NCI-H526 treated with DMSO at 0.1 percent for 48 hours (cell line): ENCODE measurements around the gene IL1RL2.

Experiments
- DNase-seq: peaks from one replicate; lab custom pipeline; 2025; lab: John Stamatoyannopoulos, UW

Gene IL1RL2

GRCh38 chr2:102238778-102239177 lies 52.0 kb downstream of the IL1RL2 start:
- DNase-seq, result no peak

DNA sequence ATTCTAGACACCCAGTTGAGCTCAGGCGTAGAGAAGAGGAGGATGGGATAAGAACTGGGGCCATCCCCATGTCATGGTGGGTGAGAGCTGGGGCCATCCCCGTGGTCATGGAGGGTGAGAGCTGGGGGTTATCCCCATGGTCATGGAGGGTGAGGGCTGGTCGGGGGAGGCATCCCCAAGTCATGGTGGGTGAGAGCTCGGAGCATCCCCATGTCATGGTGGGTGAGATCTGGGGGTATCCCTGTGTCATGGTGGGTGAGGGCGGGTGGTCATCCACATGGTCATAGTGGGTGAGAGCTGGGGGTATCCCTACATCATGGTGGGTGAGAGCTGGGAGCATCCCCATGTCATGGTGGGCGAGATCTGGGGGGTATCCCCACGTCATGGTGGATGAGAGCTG lies 52.5 kb downstream of the IL1RL2 start:
- DNase-seq, result no peak

- peak; percentile 64 for DNase-seq
Measured at GRCh38 chr2:102240640-102241370, 54.0 kb downstream of the IL1RL2 start.

DNA sequence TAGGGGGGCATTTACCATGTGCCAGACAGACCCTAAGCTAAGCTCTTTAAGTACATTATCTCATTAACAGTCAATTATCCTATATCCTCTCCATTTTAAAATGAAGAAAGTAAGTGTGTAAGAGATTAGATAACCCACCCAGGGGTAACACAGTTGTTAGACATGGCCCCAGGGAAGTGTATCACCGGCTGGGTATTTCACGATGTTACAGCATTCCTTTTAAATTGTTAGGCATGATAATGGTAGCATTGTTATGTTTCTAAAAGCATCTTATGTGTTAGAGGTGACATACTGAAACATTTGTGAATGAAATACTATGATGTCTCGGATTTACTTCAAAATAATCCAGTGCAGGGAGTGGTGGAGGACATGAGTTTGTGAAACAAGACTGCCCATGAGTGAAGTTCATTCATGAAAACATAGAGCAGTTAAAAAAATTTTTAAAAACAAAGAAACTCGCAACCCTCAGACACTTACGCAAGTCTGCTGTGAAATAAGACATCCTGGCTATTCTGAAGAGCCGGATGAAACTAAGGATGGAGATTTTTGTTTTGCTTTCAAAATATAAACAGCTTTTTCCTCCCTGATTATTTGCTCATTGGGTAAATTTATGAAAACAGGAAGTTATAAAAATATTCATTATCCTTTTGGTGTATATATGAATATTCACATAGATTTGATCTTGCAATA lies 54.9 kb downstream of the IL1RL2 start:
- no peak for DNase-seq

DNA sequence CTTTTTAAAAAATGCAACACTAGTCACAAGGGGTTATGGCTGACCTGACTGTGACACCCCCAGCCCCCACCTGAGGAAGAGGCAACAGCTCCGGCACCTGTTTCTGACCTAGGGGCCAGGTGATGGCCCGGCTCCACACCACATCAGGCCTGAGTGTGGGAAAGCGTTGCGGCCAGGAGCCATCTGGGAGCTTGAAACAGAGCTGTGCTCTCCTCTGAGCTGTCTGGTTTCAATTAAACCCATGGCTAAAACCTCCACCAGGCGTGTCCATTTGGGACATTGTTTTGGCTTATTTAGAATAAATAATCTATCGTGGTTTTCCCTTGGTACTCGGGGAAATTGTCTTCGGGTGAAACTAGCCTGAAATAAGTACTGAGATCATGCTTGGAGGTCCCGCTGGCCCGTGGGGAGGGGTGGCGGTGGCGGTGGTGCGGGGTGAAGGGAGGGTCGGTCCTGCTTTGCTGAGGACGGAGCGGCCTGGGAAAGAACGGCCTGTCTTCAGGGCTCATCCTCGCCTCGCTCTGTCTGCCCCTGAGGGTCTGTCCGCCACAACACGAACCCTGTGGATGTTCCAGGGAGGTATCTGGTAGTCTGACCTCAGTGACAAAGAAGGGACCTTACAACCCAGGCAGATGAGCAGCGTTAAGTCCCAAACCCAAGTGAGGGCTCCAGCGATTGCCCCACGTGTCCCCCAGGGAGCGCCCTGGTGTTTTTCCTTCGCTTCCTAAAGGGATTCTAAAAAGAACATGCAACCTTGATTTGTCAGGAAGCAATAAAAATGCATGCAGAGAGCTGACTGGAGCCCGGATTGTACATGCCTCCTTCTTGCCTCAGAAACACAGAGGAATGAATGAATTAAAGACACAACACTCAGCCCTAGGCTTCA lies 58.7 kb downstream of the IL1RL2 start:
- DNase-seq, result no peak

DNA sequence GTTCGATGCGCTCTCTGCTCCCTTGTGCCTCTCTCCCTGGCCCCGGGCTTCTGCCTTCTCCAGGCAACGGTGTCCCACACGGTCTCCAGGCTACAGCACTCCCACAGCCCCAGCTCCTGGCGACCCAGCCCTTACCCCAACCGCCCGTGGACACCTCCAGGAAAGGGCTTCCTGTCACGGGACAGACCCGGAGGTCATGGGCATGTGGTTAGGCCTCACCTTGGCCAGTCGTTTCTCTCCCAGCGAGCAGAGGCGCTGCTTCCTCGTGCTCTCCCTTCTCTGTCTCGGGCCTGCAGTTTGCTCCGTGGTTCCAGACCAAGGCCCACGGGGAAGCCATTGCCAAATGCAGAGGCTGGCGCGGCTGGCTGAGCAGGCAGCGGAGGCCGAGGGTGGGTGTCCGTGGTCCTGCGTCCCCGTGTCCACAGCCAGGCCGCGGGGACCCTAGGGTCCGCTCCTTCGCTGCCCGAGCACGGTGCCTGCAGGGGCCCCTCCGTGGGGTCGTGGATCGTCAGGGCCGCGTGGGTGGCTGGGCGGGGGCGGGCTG lies 63.5 kb downstream of the IL1RL2 start:
- no peak for DNase-seq

- DNase-seq, result peak; percentile 16
Measured at GRCh38 chr2:102251042-102251848, 64.4 kb downstream of the IL1RL2 start.

DNA sequence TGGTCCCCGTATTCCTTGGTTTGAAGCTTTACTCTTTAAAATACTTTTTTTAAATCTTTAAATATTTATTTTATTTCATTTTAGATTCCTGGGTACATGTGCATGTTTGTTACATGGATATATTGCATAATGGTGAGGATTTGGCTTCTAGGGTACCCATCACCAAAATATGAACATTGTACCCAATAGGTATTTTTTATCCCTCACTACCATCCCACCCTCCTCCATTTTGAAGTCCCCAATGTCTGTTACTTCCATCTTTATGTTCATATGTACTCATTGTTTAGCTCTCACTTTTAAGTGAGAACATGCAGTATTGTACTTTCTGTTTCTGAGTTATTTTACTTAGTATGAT lies 65.0 kb downstream of the IL1RL2 start:
- no peak for DNase-seq

DNA sequence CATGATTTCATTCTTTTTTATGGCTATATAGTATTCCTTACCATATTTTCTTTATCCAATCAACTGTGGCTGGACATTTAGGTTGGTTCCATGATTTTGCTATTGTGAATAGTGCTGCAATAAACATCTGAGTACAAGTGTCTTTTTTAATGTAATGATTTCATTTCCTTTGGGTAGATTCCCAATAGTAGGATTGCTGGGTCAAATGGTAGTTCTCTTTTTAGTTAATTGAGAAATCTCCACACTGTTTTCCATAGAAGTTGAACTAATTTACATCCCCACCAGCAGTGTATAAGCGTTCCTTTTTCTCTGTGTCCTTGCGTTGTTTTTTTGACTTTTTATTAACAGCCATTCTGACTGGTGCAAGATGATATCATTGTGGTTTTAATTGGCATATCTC lies 65.4 kb downstream of the IL1RL2 start:
- DNase-seq, result no peak

DNA sequence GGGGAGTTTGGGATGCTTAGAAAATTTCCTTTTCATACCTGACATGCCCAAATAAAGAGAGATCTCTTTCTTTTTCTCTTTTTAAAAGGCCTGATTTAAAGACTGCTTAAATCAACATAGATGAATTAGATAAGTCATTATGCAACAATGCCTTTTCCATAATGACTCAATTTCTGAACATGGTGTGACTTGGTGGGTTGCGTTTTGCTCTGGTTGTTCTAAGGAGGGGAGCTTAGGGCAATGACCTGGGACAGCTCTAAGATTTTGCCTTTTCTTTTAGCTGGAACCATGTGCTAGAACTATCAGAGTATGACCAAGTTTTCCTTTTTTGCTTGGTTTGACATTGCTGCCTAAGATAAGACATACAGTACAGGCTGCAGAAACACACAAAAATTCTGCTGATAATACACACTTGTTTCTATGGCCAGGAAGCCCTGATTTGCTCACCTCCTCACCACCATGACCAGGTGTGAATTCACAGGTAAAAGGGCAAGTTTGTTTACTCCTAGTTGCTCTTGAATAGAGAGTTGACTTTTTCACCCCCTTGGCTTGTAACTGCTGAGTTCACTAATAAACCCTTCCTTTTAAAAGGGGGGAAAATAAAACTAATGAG lies 66.4 kb downstream of the IL1RL2 start:
- no peak for DNase-seq

DNA sequence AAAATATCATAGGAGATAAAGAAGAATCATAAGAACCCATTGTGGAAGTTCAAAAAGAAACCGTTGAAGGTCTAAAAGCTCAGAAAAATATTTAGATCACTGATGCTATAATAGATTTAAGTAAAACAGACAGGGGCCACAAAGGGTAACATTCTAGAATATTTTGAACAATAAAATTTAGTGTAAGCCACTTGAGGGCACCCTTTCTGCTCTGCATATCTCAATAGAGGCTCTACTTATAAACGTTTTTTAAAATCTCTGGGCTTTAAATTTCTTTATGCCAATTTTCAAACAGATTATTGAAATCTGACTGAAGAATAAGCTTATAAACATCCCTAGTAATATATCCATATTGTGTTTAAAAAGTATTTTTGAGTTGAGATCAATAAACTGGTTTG lies 66.9 kb downstream of the IL1RL2 start:
- no peak for DNase-seq

GRCh38 chr2:102256276-102256675 lies 69.5 kb downstream of the IL1RL2 start:
- DNase-seq, result no peak

DNA sequence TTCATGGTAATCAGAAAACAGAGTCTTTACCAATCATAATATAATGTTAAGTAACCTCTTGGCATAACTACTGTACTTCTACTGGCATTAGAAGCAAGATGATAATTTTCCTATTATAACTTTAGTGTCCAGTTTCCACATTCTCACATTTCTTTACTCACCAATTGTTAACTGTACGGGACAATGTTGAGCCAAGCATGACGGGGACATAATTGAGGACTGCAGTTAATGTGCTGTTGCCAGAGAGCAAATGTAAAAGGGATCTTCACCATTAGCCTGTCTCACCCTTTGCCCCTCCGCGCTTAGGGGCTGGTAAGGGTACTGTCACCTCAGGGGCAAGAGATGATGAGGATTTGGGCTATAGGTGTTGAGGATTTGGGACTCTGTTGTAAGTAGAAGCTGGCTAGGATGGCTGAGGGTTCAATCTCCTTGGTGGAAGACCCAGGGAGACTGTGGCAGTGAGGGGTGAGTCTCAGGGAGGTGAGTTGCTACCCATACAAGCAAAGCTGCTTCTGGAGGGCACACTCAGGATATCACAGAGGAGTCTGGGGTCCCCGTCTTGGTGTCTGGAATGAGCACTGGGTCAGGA lies 70.1 kb downstream of the IL1RL2 start:
- no peak for DNase-seq

- no peak for DNase-seq
Measured at GRCh38 chr2:102258025-102258385, 71.2 kb downstream of the IL1RL2 start.

DNA sequence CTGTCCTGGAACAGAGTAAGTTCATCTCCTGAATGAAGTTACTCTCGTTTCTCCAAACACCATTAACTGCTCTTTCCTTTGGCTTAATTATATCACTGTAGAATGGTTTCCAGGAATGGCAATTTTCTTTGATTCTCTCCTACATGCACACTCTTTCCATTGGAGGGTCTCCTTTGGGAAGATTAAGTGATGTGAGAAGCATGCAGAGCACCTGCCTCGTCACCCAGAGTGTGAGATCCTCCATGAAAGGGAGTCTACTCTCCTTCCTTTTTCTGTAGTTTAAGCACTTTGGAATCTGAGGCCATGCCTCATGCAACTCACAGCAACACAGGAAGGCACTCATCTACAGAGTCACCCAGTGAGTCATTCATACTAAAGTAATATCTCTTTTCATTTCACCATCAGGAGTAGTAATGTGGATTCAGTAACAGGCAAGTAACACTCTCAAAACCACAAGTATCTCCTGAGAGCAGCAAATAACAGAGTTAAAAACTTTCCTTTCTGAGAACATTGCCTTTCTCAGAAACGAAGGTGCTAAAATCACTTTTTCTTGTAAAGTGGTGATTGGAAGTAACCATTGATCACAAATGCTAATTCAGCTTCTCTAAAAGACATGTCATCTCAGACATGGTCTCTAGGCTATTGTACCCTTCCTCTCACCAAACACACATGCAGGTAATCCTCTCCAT lies 71.7 kb downstream of the IL1RL2 start:
- DNase-seq, result no peak

DNA sequence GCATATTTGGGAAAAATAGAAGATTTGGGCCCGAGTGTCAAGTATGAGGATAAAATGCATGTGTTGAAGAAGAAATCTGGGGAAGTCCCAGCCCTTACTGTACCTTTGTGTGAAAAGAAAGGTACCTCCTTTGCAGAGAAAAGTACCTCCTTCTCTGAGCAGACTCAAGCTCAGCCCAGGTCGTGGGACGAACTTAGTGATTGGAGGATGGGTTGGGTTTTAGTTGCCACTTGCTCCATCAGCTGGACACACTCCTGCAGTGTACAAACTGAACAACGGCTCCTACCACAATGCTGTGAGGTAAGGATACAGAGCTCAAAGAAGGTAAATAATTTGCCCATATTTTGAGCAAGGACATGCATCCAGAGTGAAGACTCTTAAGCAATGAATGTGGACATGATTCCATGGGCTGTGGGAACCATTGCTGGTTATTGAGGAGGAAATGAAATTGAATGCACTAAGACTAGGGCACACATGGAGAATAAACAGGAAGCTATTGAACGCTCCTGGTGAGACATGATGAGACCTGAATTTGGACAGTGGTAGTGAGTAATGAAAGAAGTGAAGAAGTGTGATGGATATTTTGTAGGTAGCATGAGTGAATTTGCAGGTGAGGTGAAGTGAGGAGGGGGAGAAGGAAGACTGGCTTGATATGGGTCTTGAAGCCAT lies 74.8 kb downstream of the IL1RL2 start:
- no peak for DNase-seq

DNA sequence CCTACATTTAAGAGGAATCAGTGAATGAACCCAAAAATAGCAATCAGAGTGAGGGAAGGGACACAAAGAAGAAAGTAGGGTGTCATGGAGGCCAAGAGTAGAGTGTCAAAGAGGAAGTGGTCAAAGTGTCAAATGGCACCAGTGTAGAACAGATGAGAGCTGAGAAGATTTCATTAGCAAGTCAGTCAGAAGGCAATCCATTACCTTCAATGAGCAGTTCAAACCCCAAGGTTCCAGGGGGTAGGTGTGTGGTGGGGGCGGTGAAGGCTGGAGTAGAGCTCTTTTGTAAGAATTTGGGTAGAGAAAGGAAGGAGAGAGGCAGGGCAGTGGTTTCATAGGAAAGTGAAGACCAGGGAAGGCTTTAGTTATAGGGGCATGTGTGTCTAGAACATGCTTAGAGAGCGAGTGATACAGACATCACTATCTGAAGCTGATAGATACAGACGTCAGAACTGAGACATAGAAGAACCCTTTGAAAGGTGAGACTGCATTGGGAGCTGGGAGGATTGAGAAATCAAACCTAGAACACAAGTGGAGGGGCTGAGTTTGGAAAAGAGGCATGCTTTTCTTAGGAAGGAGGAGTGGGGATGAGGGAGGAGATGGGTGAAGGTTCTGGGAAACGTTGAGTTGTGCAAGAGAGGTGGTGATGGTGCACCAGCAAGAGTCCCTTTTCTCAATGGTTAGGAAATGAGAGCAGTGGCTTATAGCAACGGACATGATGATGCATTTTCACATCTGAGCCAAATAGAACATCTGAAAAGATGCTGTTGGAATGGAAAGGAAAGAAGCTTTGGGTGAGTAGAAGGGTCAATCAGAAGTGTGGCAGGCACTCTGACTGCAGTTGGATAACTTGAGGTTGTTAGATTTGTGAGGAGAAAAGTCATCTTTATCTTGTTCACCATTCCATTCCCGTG lies 75.7 kb downstream of the IL1RL2 start:
- DNase-seq, result no peak

DNA sequence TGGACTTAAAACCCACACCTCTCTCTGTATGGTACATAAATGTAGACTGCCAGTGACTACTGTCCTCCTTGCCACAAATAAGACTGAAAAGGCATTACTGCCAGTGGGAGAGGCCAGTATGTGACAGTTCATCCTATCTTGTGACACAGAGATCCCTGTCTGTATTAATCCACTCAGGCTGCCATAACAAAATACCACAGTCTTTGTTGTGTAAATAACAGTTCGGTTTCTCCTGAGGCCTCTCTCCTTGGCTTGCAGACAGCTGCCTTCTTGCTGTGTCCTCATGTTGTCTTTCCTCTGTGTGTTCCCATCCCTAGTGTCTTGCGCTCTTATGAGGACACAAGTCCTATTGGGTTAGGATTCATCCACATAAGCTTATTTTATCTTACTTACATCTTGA lies 78.1 kb downstream of the IL1RL2 start:
- DNase-seq, result no peak

GRCh38 chr2:102266204-102266603 lies 79.4 kb downstream of the IL1RL2 start:
- no peak for DNase-seq
